Glutamatergic neuron (in vitro differentiated cells): ENCODE measurements around the gene USP35. TPM values are rescaled to one million over a fixed set of nuclear protein-coding genes. Genes with fewer than 3 reads are reported as not detected.

Experiments
- DNase-seq: peaks from one replicate; pipeline ENCODE4 v3.0.0; 2022
- H3K27ac Mint-ChIP-seq: one replicate; pipeline ENCODE4 v1.8.0; 2020; ENCODE audit warnings: mild to moderate bottlenecking, mixed read lengths, inconsistent platforms; ENCODE audit not compliant: unreplicated experiment
- H3K27me3 Mint-ChIP-seq: one replicate; pipeline ENCODE4 v1.8.0; 2020; ENCODE audit warnings: mild to moderate bottlenecking, moderate library complexity, mixed read lengths, inconsistent platforms; ENCODE audit not compliant: unreplicated experiment
- H3K36me3 Mint-ChIP-seq: one replicate; pipeline ENCODE4 v1.8.0; 2020; ENCODE audit warnings: mild to moderate bottlenecking, mixed read lengths, inconsistent platforms; ENCODE audit not compliant: unreplicated experiment
- H3K4me1 Mint-ChIP-seq: one replicate; pipeline ENCODE4 v1.8.0; 2020; ENCODE audit warnings: mild to moderate bottlenecking, low read depth, mixed read lengths, inconsistent platforms; ENCODE audit not compliant: unreplicated experiment
- H3K4me3 Mint-ChIP-seq: one replicate; pipeline ENCODE4 v1.8.0; 2020; ENCODE audit warnings: mild to moderate bottlenecking, mixed read lengths, inconsistent platforms; ENCODE audit not compliant: unreplicated experiment
- H3K9me3 Mint-ChIP-seq: one replicate; pipeline ENCODE4 v1.8.0; 2020; ENCODE audit warnings: mild to moderate bottlenecking, moderate library complexity, mixed read lengths, inconsistent platforms; ENCODE audit not compliant: unreplicated experiment
- CTCF ChIP-seq: fragments of 200-600 bp; sonication (generic); IDR thresholded peaks from one replicate; pipeline ENCODE4 v1.5.0; 2021; ENCODE audit not compliant: partially characterized antibody, unreplicated experiment
- total RNA-seq: library from RNA; stranded (reverse); fragmentation: NEBNext Ultra II Directional; extraction: Animal tissue kit (Norgen Biotek cat#: 25700); gene quantifications from one replicate; pipeline ENCODE4 v1.2.1, GENCODE V29; 2021; ENCODE audit not compliant: unreplicated experiment

Gene USP35
- total RNA-seq, 1 donor from 2014 or later, result 34.2 TPM

GRCh38 chr11:78207532-78208256 is 19.0 kb downstream of the USP35 start:
- peaks cover 10% of the 10 kb centered on the region for H3K36me3 Mint-ChIP-seq
- peaks cover 14% of the 10 kb centered on the region for H3K27me3 Mint-ChIP-seq
- no peaks in the 10 kb centered on the region for H3K4me1 Mint-ChIP-seq
- DNase-seq, result no peak
- no peak overlapping the region for H3K4me3 Mint-ChIP-seq
- no peak for TF ChIP-seq CTCF
- H3K9me3 Mint-ChIP-seq, result peaks cover 17% of the 10 kb centered on the region
- no peak overlapping the region for H3K27ac Mint-ChIP-seq

GRCh38 chr11:78208257-78209165 is 19.8 kb downstream of the USP35 start:
- Mint-ChIP-seq H3K27ac (peak overlapping the region; percentile 8), H3K4me3 (peak overlapping the region; percentile 46), H3K36me3 (peaks cover 10% of the 10 kb centered on the region), H3K9me3 (peaks cover 17% of the 10 kb centered on the region), H3K4me1 (no peaks in the 10 kb centered on the region), H3K27me3 (peaks cover 18% of the 10 kb centered on the region)
- DNase-seq, result no peak
- no peak for TF ChIP-seq CTCF

DNA sequence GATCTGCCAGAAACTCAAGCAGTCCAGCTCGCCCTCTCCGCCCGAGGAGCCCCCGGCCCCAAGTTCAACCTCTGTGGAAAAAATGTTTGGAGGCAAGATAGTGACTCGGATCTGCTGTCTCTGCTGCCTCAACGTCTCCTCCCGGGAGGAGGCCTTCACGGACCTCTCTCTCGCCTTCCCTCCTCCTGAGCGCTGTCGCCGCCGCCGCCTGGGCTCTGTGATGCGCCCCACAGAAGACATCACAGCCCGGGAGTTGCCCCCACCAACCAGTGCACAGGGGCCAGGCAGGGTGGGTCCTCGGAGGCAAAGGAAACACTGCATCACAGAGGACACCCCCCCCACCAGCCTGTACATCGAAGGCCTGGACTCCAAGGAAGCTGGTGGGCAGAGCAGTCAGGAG is 20.8 kb downstream of the USP35 start:
- Mint-ChIP-seq H3K4me1 (no peaks in the 10 kb centered on the region), H3K9me3 (peaks cover 18% of the 10 kb centered on the region), H3K27ac (no peak overlapping the region), H3K4me3 (no peak overlapping the region), H3K27me3 (peaks cover 18% of the 10 kb centered on the region), H3K36me3 (peaks cover 10% of the 10 kb centered on the region)
- no peak for TF ChIP-seq CTCF
- DNase-seq, result no peak

GRCh38 chr11:78210000-78210608 is 21.4 kb downstream of the USP35 start:
- Mint-ChIP-seq H3K36me3 (peaks cover 10% of the 10 kb centered on the region), H3K9me3 (peaks cover 24% of the 10 kb centered on the region), H3K4me1 (no peaks in the 10 kb centered on the region), H3K27me3 (peaks cover 18% of the 10 kb centered on the region), H3K27ac (no peak overlapping the region), H3K4me3 (no peak overlapping the region)
- TF ChIP-seq CTCF, result no peak
- no peak for DNase-seq
